Transverse colon (tissue), 4 donors: Measurements from ENCODE around the gene ANO3.

ENCODE experiments used
- CTCF ChIP-seq, 5 experiments: fragments of 200-600 bp in 3 of 5; fragments of 450-650 bp in 2 of 5; sonication (generic) in 3 of 5; IDR thresholded peaks; 1 replicate in 2 of 5; 2 replicates in 3 of 5; pipeline ENCODE4 v1.5.1; 2016 to 2017; ENCODE audit warnings: antibody characterized with exemption in 5 of 5, inconsistent platforms in 3 of 5, mild to moderate bottlenecking in 2 of 5, moderate library complexity in 1 of 5
- EP300 ChIP-seq: sonication (generic); formaldehyde crosslinking; IDR thresholded peaks from one replicate; pipeline ENCODE4 v1.6.1; 2017; ENCODE audit warnings: antibody characterized with exemption, low read depth
- POLR2A ChIP-seq: fragments of 450-650 bp; IDR thresholded peaks from one replicate; pipeline ENCODE4 v1.6.1; 2016; ENCODE audit warnings: antibody characterized with exemption, mild to moderate bottlenecking, moderate library complexity
- POLR2AphosphoS5 ChIP-seq, 3 donors: sonication (generic); formaldehyde crosslinking; IDR thresholded peaks; one replicate each; pipeline ENCODE4 v1.6.1; 2016; ENCODE audit warnings: antibody characterized with exemption in 3 of 3

DNA sequence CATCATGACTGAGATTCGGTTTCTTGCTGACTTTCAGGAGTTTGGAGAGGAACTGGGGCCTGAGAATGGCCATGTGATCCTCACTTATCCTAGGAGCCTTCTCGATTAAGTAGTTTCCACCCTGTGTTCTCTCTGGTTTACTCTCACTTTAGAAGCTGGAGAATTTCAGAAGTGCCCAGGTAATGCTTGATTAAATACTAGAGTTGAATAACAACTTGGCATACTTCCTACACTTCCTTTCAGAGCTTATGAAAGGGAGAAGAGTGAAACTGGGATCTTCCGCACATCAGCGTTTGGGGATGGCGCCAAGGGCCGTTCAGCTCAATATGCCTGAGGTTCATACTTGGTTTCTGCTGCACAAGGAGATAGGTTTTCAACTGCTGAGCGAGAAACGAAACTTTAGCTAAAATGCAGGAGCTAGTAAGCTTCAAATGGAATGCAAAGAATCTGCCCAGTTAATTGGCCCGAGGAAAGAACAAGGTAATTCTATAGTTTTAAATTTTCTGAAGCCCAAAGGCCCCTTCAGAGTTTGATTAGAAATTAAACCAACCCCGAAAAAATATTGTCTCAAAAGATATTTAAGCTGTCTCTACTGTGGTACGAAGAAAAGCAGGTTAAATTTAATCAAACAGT is 241.0 kb downstream of the ANO3 start:
- TF ChIP-seq POLR2A (no peak), CTCF (IDR thresholded peaks at IDR 0.05) (no peak), EP300 (no peak), POLR2AphosphoS5 (IDR thresholded peaks at IDR 0.05) (no peak)
